ENCODE data around the gene TBXT.

DNA sequence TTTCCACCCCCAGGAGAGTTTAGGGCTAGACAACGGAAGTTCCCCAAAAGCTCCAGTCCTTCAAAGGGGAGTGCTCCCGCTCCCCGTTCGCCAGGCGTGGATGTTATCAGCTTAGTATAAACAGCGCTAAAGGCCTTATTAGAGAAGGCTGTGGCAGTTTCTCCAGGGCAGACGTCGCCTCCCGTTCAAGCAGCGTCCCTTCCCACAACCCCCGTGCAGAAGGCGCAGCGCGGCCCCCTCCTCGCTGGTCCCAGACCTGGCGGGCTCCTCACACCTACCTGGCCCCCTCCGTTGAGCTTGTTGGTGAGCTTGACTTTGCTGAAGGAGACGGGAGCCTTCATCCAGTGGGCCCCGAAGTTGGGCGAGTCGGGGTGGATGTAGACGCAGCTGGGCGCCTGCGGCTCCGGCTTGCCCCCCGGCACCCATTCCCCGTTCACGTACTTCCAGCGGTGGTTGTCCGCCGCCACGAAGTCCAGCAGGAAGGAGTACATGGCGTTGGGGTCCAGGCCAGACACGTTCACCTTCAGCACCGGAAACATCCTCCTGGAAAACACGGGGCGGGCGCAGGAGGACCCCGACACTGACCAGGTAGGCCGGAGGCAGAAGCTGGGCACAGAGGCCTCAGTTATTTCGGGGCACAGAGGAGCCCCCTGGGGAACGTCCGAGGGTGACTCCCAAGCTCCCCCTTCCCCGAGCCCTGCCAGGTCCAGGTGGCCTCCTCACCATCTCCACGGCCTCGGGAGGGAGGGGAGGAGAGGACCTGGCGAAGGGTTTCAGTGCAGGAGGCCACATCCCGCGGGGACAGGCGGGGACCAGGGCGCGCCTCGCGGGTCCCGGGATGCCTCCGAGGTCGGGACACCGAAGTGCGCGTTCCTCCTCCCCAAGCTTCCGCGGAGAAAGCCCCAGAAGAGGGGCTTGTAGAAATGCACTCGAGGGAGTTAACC, 1.1 kb downstream of the TBXT start:
- TF ChIP-seq CTCF (IDR thresholded peaks at IDR 0.05), result no peak
- TF ChIP-seq EP300 (IDR thresholded peaks at IDR 0.05), result no peak
- TF ChIP-seq POLR2A (IDR thresholded peaks at IDR 0.05), result no peak
